Mesendoderm (in vitro differentiated cells): ENCODE data around the gene KAT8.
A peak's percentile ranks its signal among the peaks of the same experiment; 100 is the strongest.
"Not testable (repeated sequence)": the region's sequence is repeated elsewhere in the genome, so short reads cannot be mapped to it uniquely, and the experiment has no call there.

Experiments used
- DNase-seq: peaks from one replicate; pipeline ENCODE4 v3.0.0; 2013
- H2AK5ac ChIP-seq: 2 replicates; pipeline ENCODE4 v1.6.1; 2013; ENCODE audit warnings: low read length, inconsistent platforms
- H2BK120ac ChIP-seq: 2 replicates; pipeline ENCODE4 v1.6.1; 2013; ENCODE audit warnings: low read depth, mild to moderate bottlenecking, low read length, moderate library complexity, mixed read lengths
- H2BK15ac ChIP-seq: replicated peaks from 2 replicates; pipeline ENCODE4 v1.6.1; 2013; ENCODE audit warnings: low read depth, mild to moderate bottlenecking, moderate library complexity
- H2BK5ac ChIP-seq: 2 replicates; pipeline ENCODE4 v1.6.1; 2013; ENCODE audit warnings: low read length, inconsistent platforms
- H3K18ac ChIP-seq: 2 replicates; pipeline ENCODE4 v1.6.1; 2013; ENCODE audit warnings: mild to moderate bottlenecking, low read length, mixed read lengths
- H3K23ac ChIP-seq: one replicate; pipeline ENCODE4 v1.6.1; 2013; ENCODE audit warnings: low read length
- H3K27ac ChIP-seq: 2 replicates; pipeline ENCODE4 v1.5.1; 2013; ENCODE audit warnings: low read depth, mild to moderate bottlenecking, inconsistent platforms, low read length, moderate library complexity
- H3K27me3 ChIP-seq: 2 replicates; pipeline ENCODE4 v1.6.1; 2013; ENCODE audit warnings: low read length, control low read depth, mild to moderate bottlenecking, inconsistent platforms; ENCODE audit not compliant: insufficient read depth, poor library complexity
- H3K36me3 ChIP-seq: 2 replicates; pipeline ENCODE4 v1.6.1; 2013; ENCODE audit warnings: low read length, inconsistent platforms; ENCODE audit not compliant: control insufficient read depth, insufficient read depth
- H3K4ac ChIP-seq: one replicate; pipeline ENCODE4 v1.6.1; 2013; ENCODE audit warnings: low read depth, mild to moderate bottlenecking, low read length, moderate library complexity
- H3K4me1 ChIP-seq: 2 replicates; pipeline ENCODE4 v1.6.1; 2013; ENCODE audit warnings: low read depth, low read length, inconsistent platforms; ENCODE audit not compliant: control insufficient read depth
- H3K4me2 ChIP-seq: 2 replicates; pipeline ENCODE4 v1.6.1; 2013; ENCODE audit warnings: low read length
- H3K4me3 ChIP-seq: 2 replicates; pipeline ENCODE4 v1.5.1; 2013; ENCODE audit warnings: mild to moderate bottlenecking, low read length
- H3K56ac ChIP-seq: one replicate; pipeline ENCODE4 v1.6.1; 2013; ENCODE audit warnings: low read length
- H3K79me1 ChIP-seq: 2 replicates; pipeline ENCODE4 v1.6.1; 2013; ENCODE audit warnings: low read length, inconsistent platforms
- H3K79me2 ChIP-seq: 2 replicates; pipeline ENCODE4 v1.6.1; 2013; ENCODE audit warnings: mild to moderate bottlenecking, low read length; ENCODE audit not compliant: control insufficient read depth, insufficient read depth
- H3K9ac ChIP-seq: 2 replicates; pipeline ENCODE4 v1.6.1; 2013; ENCODE audit warnings: low read length, inconsistent platforms
- H4K5ac ChIP-seq: one replicate; pipeline ENCODE4 v1.6.1; 2013; ENCODE audit warnings: low read length
- H4K8ac ChIP-seq: one replicate; pipeline ENCODE4 v1.6.1; 2013; ENCODE audit warnings: low read depth, mild to moderate bottlenecking, control low read depth, low read length, moderate library complexity
- WGBS: extraction: QIAGEN DNeasy Blood & Tissue Kit; methylation state at CpG from one replicate; pipeline ENCODE4 v1.1.7; 2013; ENCODE audit warnings: low lambda C conversion rate, missing lambda C conversion rate; ENCODE audit not compliant: insufficient coverage; ENCODE audit errors: extremely low coverage; 5-methylcytosine and 5-hydroxymethylcytosine counted together

Gene KAT8

DNA sequence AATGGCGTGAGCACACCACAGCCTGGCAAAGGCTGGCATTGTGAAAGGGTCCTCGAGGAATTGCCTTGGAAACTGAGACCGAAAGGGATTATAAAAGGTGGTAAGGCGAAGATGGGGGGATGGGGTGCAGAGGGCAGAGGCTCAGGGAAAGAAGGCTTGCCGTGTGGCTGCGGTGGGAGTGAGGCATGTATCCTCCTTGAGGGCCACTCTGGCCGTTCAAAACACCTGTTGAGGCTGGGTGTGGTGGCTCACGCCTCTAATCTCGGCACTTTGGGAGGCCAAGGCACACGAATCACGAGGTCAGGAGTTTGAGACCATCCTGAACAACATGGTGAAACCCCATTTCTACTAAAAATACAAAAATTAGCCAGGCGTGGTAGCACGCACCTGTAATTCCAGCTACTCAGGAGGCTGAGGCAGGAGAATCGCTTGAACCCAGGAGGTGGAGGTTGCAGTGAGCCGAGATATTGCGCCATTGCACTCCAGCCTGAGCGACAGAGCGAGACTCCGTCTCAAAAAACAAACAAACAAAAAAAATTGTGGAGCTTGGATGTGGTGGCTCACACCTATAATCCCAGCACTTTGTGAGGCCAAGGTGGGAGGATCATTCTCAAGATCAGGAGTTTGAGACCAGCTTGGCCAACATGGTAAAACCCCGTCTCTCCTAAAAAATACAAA is 19.5 kb downstream of the KAT8 start:
- Histone ChIP-seq H3K79me2 (peaks cover 17% of the 10 kb centered on the region), H3K79me1 (peaks cover 16% of the 10 kb centered on the region), H3K4me1 (peaks cover 18% of the 10 kb centered on the region)
- H3K4me2 ChIP-seq, H3K4me3 ChIP-seq, H2AK5ac ChIP-seq, H2BK120ac ChIP-seq, H3K23ac ChIP-seq, H2BK15ac ChIP-seq, H3K9ac ChIP-seq, H2BK5ac ChIP-seq, H3K4ac ChIP-seq, DNase-seq, H3K18ac ChIP-seq, H3K27ac ChIP-seq, H4K5ac ChIP-seq, H3K36me3 ChIP-seq, H4K8ac ChIP-seq, H3K27me3 ChIP-seq, H3K56ac ChIP-seq: not testable (repeated sequence)
- no CpG with 5 or more reads among the region's 20 CpGs for WGBS

DNA sequence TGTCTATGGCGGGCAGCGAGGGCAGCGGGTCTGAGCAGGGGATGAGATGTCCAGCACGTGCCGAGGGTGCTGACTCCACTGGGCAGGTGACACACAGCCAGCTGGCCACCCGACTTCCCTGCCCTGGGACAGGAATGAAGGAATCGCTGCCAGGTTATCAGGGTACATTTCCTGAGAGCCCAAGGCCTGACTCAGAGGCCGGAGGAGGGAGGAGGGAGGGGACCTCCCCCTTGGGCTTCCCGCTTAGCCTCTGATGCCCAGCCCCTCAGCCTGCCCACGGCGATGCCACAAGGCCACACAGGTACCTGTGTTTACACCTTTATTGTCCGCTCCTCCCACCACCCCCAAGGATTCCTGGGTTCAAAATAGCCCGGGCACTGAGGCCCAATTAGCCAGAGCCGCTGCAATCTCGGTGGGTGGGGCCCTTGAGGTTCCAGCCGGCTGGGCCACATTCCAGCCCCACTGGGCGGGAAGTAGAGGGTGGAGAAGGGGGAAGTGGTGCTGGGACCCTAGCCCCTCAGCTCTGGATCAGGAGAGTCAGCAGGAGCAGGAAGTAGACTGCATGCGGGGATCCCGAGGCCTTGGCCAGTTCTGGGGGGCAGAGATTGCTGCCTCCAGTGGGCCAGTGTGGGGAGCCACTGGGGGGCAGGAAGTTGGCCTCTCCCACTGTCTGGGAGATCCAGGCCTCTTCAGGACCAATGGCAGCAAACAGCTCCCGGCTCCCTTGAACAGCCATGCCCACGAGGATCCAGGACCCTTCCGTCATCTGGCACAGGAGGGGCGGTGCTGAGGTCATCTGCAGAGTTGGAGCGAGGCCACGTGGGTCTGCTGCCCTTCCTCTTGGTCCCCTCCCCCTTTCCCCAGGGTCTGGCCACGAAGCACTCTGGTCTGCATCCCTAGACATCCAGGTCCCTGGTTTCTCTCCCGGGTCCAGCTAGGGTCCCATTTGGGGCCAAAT is 21.4 kb downstream of the KAT8 start:
- DNase-seq: peak; percentile 89

DNA sequence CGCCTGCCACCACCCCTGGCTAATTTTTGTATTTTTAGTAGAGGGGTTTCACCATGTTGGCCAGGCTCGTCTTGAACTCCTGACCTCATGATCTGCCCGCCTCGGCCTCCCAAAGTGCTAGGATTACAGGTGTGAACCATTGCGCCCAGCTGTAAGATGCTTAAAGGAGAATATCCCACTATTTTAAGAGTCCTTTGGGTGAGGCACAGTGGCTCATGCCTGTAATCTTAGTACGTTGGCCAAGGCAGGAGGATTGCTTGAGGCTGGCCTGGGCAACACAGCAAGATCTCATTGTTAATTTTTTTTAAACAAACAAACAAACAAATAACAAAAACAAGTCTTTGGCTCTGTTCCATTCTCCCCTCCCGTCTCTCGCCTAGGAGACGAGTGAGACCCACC is 23.6 kb downstream of the KAT8 start:
- H3K4ac ChIP-seq, H2BK5ac ChIP-seq, DNase-seq, H2BK120ac ChIP-seq, H3K23ac ChIP-seq, H4K5ac ChIP-seq, H4K8ac ChIP-seq, H3K27me3 ChIP-seq, H2AK5ac ChIP-seq, H3K9ac ChIP-seq, H2BK15ac ChIP-seq, H3K18ac ChIP-seq, H3K36me3 ChIP-seq, H3K79me2 ChIP-seq, H3K4me3 ChIP-seq, H3K4me2 ChIP-seq, H3K79me1 ChIP-seq, H3K27ac ChIP-seq: not testable (repeated sequence)
- Histone ChIP-seq H3K4me1 (peaks cover 14% of the 10 kb centered on the region), H3K56ac (peak overlapping the region; percentile 79)
- no CpG with 5 or more reads among the region's 9 CpGs for WGBS

More for the DNA sequence above, 21.4 kb downstream of the KAT8 start:
- H3K23ac ChIP-seq: peak overlapping the region; percentile 85
- no peak overlapping the region for H4K5ac ChIP-seq
- H2BK120ac ChIP-seq: no peak overlapping the region
- peak overlapping the region; percentile 50 for H3K9ac ChIP-seq
- no peaks in the 10 kb centered on the region for H3K36me3 ChIP-seq
- H2BK15ac ChIP-seq: no peak overlapping the region
- no peak overlapping the region for H3K4me3 ChIP-seq
- peak overlapping the region; percentile 46 for H3K18ac ChIP-seq
- peaks cover 8% of the 10 kb centered on the region for H3K79me2 ChIP-seq
- peak overlapping the region; percentile 9 for H3K4me2 ChIP-seq
- H3K56ac ChIP-seq: peak overlapping the region; percentile 79
- H3K4me1 ChIP-seq: peaks cover 18% of the 10 kb centered on the region
- H2BK5ac ChIP-seq: peak overlapping the region; percentile 39
- peak overlapping the region; percentile 7 for H2AK5ac ChIP-seq
- H3K27me3 ChIP-seq: no peaks in the 10 kb centered on the region
- H3K4ac ChIP-seq: no peak overlapping the region
- no peak overlapping the region for H4K8ac ChIP-seq
- no peak overlapping the region for H3K27ac ChIP-seq
- no CpG with 5 or more reads among the region's 27 CpGs for WGBS
- peaks cover 6% of the 10 kb centered on the region for H3K79me1 ChIP-seq

DNA sequence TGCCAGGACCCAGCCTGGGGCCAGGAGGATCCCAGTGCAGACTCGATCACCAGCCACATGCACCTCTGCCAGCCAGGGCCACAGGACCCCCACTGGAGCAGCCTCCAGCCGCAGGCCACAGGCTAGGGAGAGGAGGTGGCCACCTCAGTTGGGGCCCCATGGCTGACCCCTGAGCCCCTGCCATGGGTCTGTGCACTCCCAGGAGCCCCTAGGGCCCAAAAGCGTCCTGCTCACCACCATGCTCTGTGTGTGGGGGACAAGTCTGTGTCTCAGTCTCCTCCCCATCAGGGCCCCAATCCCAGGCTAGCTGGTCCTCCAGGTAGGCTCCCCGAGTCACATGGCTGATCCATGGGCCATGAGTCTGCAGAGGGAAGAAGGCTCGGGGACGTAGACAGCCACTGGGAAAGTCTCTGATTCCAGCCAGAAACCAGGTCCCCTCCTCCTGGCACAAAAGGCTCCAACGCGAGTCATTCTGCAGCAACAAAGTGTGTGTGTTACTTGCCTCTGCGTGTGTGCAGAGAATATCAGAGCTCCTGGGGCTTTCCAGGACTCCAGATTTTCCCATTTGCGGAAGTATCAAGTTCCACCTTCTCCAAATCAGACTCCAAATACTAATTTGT is 24.1 kb downstream of the KAT8 start:
- Histone ChIP-seq H3K4me3 (no peak overlapping the region), H3K9ac (peak overlapping the region; percentile 66), H3K18ac (peak overlapping the region; percentile 23), H3K27ac (peak overlapping the region; percentile 60), H4K8ac (no peak overlapping the region), H2BK5ac (peak overlapping the region; percentile 70), H3K27me3 (no peaks in the 10 kb centered on the region), H3K4ac (no peak overlapping the region), H2AK5ac (no peak overlapping the region), H3K79me2 (no peaks in the 10 kb centered on the region), H3K56ac (peak overlapping the region; percentile 79), H3K79me1 (no peaks in the 10 kb centered on the region), H3K23ac (peak overlapping the region; percentile 97), H3K36me3 (no peaks in the 10 kb centered on the region), H3K4me1 (peaks cover 14% of the 10 kb centered on the region), H3K4me2 (peak overlapping the region; percentile 36), H2BK15ac (no peak overlapping the region), H2BK120ac (no peak overlapping the region), H4K5ac (peak overlapping the region; percentile 56)
- no peak for DNase-seq
- WGBS: no CpG with 5 or more reads among the region's 10 CpGs

GRCh38 chr16:31142109-31143010 is 24.9 kb downstream of the KAT8 start:
- Histone ChIP-seq H3K27me3 (no peaks in the 10 kb centered on the region), H3K36me3 (no peaks in the 10 kb centered on the region), H3K18ac (peak overlapping the region; percentile 94), H3K9ac (peak overlapping the region; percentile 80), H4K5ac (no peak overlapping the region), H2AK5ac (no peak overlapping the region), H3K56ac (peak overlapping the region; percentile 93), H2BK5ac (no peak overlapping the region), H2BK120ac (no peak overlapping the region), H3K79me1 (no peaks in the 10 kb centered on the region), H3K23ac (no peak overlapping the region), H3K4me2 (peak overlapping the region; percentile 80), H3K4me3 (no peak overlapping the region), H3K4me1 (peaks cover 14% of the 10 kb centered on the region), H2BK15ac (no peak overlapping the region), H4K8ac (no peak overlapping the region), H3K79me2 (no peaks in the 10 kb centered on the region), H3K27ac (peak overlapping the region; percentile 60), H3K4ac (no peak overlapping the region)
- WGBS: no CpG with 5 or more reads among the region's 89 CpGs
- DNase-seq: peak; percentile 99
